Pancreas (tissue), 10 donors: ENCODE data around the gene ZNF581. TPM values are rescaled to one million over a fixed set of nuclear protein-coding genes. Genes with fewer than 3 reads are reported as not detected.

Experiments used
- ATAC-seq, 4 donors: fragments of 200-7000 bp; cut with Tn5 transposase; one replicate each; pipeline versions ENCODE4 v1.8.0 to v1.9.1; 2020; ENCODE audit warnings: mild to moderate bottlenecking in 4 of 4, moderate library complexity in 4 of 4
- DNase-seq, 6 donors: peaks; one replicate each; pipeline ENCODE4 v3.0.0-alpha.2; 2020
- FAIRE-seq: peaks from 2 replicates; lab custom pipeline; 2012; peaks lifted over from hg19 to GRCh38; lab: Jason Lieb, UNC
- H3K27ac ChIP-seq, 4 donors: fragments of 200-600 bp; sonication (generic); 1 replicate in 3 of 4; 2 replicates in 1 of 4; pipeline versions ENCODE4 v1.5.0 to v1.8.0; 2020
- H3K27me3 ChIP-seq, 4 donors: fragments of 200-600 bp; one replicate each; pipeline ENCODE4 v1.8.0; 2021
- H3K36me3 ChIP-seq, 3 donors: fragments of 200-600 bp; sonication (generic) in 1 of 3; one replicate each; pipeline versions ENCODE4 v1.5.0 to v1.8.0; 2020 to 2021
- H3K4me1 ChIP-seq, 3 donors: fragments of 200-600 bp; one replicate each; pipeline ENCODE4 v1.8.0; 2021
- H3K4me3 ChIP-seq, 4 donors: fragments of 200-600 bp; sonication (generic) in 2 of 4; one replicate each; pipeline versions ENCODE4 v1.5.0 to v1.8.0; 2020 to 2021
- H3K9me3 ChIP-seq, 4 donors: fragments of 200-600 bp; one replicate each; pipeline ENCODE4 v1.8.0; 2021
- CTCF ChIP-seq, 4 donors: fragments of 200-600 bp; sonication (generic) in 3 of 4; IDR thresholded peaks; one replicate each; pipeline versions ENCODE4 v1.5.0 to v1.8.0; 2021; ENCODE audit warnings: antibody characterized with exemption in 4 of 4
- WGBS, 2 donors: extraction: QIAGEN DNeasy Blood & Tissue Kit; methylation state at CpG; one replicate each; pipeline ENCODE4 v1.1.7; 2013; 5-methylcytosine and 5-hydroxymethylcytosine counted together
- intact Hi-C, 3 donors: fragments of 100-400 bp; cut with DNase I; formaldehyde crosslinking; loops; one replicate each; pipeline versions ENCODE4 v1.11.1 to v1.14.2; 2022
- polyA plus RNA-seq, 2 donors: library from polyadenylated mRNA; stranded (reverse); fragments of 200-250 nt; gene quantifications; one replicate each; pipeline ENCODE4 v1.2.3, GENCODE V29; 2013
- total RNA-seq, 6 donors: library from RNA; stranded (reverse); fragmentation: NEBNext Ultra II Directional in 4 of 6; extraction: Animal tissue kit (Norgen Biotek cat#: 25700) in 4 of 6; gene quantifications; one replicate each; pipeline versions ENCODE4 v1.2.1 to v1.2.4, GENCODE V29; 2021 to 2023
- donor health status: healthy with polysubstance abuse.
- donor health status: DM: no; HTN: no; CAD: no; lungs with moderate emphysema.
- donor health status: DM: no; HTN: no; CAD: no.
- donor health status: control.
- donor health status: control.
- donor health status: Bipolar disorder and iron deficiency.
- donor health status: DM: yes; HTN: yes; CAD: no.
- donor health status: DM: no; HTN: no; CAD: no.
- donor health status: DM: no; HTN: no; CAD: no.
- donor health status: DM: yes; HTN: yes; CAD: no.

Gene ZNF581
- total and polyA plus RNA-seq, 8 donors, result 12.9 to 23.2 (median 15.2) TPM

- intact Hi-C loops, result no loop called here
- Histone ChIP-seq H3K27ac (no peak overlapping the region), H3K27me3 (no peaks in the 10 kb centered on the region), H3K4me3 (no peak overlapping the region), H3K9me3 (no peaks in the 10 kb centered on the region), H3K4me1 (peaks cover 18 to 24% (median 22%) of the 10 kb centered on the region in 3 donors), H3K36me3 (peaks cover 5 to 30% (median 23%) of the 10 kb centered on the region in 3 donors)
- no peak for ATAC-seq
- 86 to 92% methylated on average over 37 of the region's 37 CpGs for WGBS, 2 donors
- no peak for FAIRE-seq
- peak in 2 of 6 donors; percentile 33 to 62 for DNase-seq
- no peak for TF ChIP-seq CTCF (IDR thresholded peaks at IDR 0.05)
Observed at GRCh38 chr19:55658846-55659459, 15.5 kb downstream of the ZNF581 start.

- Histone ChIP-seq H3K4me1 (peaks cover 18 to 24% (median 22%) of the 10 kb centered on the region in 3 donors), H3K27ac (no peak overlapping the region), H3K4me3 (no peak overlapping the region), H3K36me3 (peaks cover 5 to 36% (median 28%) of the 10 kb centered on the region in 3 donors), H3K27me3 (no peaks in the 10 kb centered on the region), H3K9me3 (no peaks in the 10 kb centered on the region)
- 70 to 75% methylated on average over 9 of the region's 9 CpGs for WGBS, 2 donors
- TF ChIP-seq CTCF (IDR thresholded peaks at IDR 0.05), result no peak
- ATAC-seq (no peak), DNase-seq (peak in 1 of 6 donors; percentile 60), FAIRE-seq (no peak)
- intact Hi-C loops, result no loop called here
Observed at GRCh38 chr19:55659822-55660221, 16.4 kb downstream of the ZNF581 start.

GRCh38 chr19:55660404-55660803 is 17.0 kb downstream of the ZNF581 start:
- no peak overlapping the region for H3K27ac ChIP-seq
- no peak overlapping the region for H3K4me3 ChIP-seq
- H3K9me3 ChIP-seq, result no peaks in the 10 kb centered on the region
- no peak for TF ChIP-seq CTCF (IDR thresholded peaks at IDR 0.05)
- H3K36me3 ChIP-seq, result peaks cover 5 to 36% (median 28%) of the 10 kb centered on the region in 3 donors
- intact Hi-C loops, result no loop called here
- ATAC-seq, result no peak
- H3K4me1 ChIP-seq, result peaks cover 18 to 24% (median 22%) of the 10 kb centered on the region in 3 donors
- FAIRE-seq, result no peak
- peak in 1 of 6 donors; percentile 36 for DNase-seq
- WGBS, 2 donors, result 81 to 82% methylated on average over 12 of the region's 12 CpGs
- H3K27me3 ChIP-seq, result no peaks in the 10 kb centered on the region

GRCh38 chr19:55660991-55661390 is 17.5 kb downstream of the ZNF581 start:
- intact Hi-C loops, result no loop called here
- Histone ChIP-seq H3K9me3 (no peaks in the 10 kb centered on the region), H3K4me3 (no peak overlapping the region), H3K36me3 (peaks cover 8 to 42% (median 31%) of the 10 kb centered on the region in 3 donors), H3K27ac (no peak overlapping the region), H3K27me3 (no peaks in the 10 kb centered on the region), H3K4me1 (peaks cover 17 to 22% (median 22%) of the 10 kb centered on the region in 3 donors)
- no peak for TF ChIP-seq CTCF (IDR thresholded peaks at IDR 0.05)
- DNase-seq (peak in 1 of 6 donors; percentile 53), ATAC-seq (no peak), FAIRE-seq (no peak)
- WGBS, 2 donors, result 75 to 80% methylated on average over 16 of the region's 16 CpGs

GRCh38 chr19:55661826-55662225 is 18.4 kb downstream of the ZNF581 start:
- Histone ChIP-seq H3K27ac (no peak overlapping the region), H3K9me3 (no peaks in the 10 kb centered on the region), H3K4me3 (no peak overlapping the region), H3K27me3 (no peaks in the 10 kb centered on the region), H3K36me3 (peaks cover 9 to 50% (median 31%) of the 10 kb centered on the region in 3 donors), H3K4me1 (peaks cover 9 to 14% (median 14%) of the 10 kb centered on the region in 3 donors)
- intact Hi-C loops, result no loop called here
- no peak for FAIRE-seq
- TF ChIP-seq CTCF (IDR thresholded peaks at IDR 0.05), result no peak
- ATAC-seq, result no peak
- WGBS, 2 donors, result 76 to 78% methylated on average over 7 of the region's 7 CpGs
- no peak for DNase-seq
